Right lobe of liver (tissue), 4 donors: ENCODE measurements around the gene SPPL3.

Experiments
- CTCF ChIP-seq, 4 donors: fragments of 200-600 bp in 3 of 4; fragments of 450-650 bp in 1 of 4; IDR thresholded peaks; one replicate each; pipeline versions ENCODE4 v1.5.1 to v1.8.0; 2016 to 2022; ENCODE audit warnings: antibody characterized with exemption in 4 of 4, mild to moderate bottlenecking in 2 of 4
- POLR2A ChIP-seq: fragments of 450-650 bp; IDR thresholded peaks from one replicate; pipeline ENCODE4 v1.6.1; 2017; ENCODE audit warnings: antibody characterized with exemption, mild to moderate bottlenecking
- donor health status: DM: no; HTN: no; CAD: no.
- donor health status: DM: no; HTN: no; CAD: no.
- donor health status: DM: no; HTN: yes; CAD: no.

- no peak for TF ChIP-seq CTCF (IDR thresholded peaks at IDR 0.05)
- no peak for TF ChIP-seq POLR2A
Observed at GRCh38 chr12:120870415-120870814, 33.7 kb downstream of the SPPL3 start.
